H1 (cell line): ENCODE data around the gene MIPEP. TPM values are rescaled to one million over a fixed set of nuclear protein-coding genes. Genes with fewer than 3 reads are reported as not detected.

Source experiments
- CTCF ChIA-PET: fragments of 300-600 bp; sonication (Branson Sonifier 250); formaldehyde crosslinking; loops from one replicate; lab custom pipeline; 2021; ENCODE audit not compliant: partially characterized antibody; lab: Charles Lee
- POLR2A ChIA-PET: fragments of 300-600 bp; sonication (Branson Sonifier 250); formaldehyde crosslinking; loops from one replicate; lab custom pipeline; 2021; ENCODE audit warnings: inconsistent platforms; ENCODE audit not compliant: partially characterized antibody; lab: Charles Lee
- DNase-seq, 2 experiments: peaks; one replicate each; pipeline versions ENCODE4 v3.0.0 to v3.0.0-alpha.2; 2010 to 2022; ENCODE audit warnings: low spot score in 2 of 2, low read depth in 1 of 2, mixed read lengths in 1 of 2
- FAIRE-seq: peaks from 2 replicates; lab custom pipeline; 2011; peaks lifted over from hg19 to GRCh38; lab: Jason Lieb, UNC
- H2AFZ ChIP-seq: 2 replicates; pipeline ENCODE4 v1.8.1; 2012; ENCODE audit warnings: low read length, inconsistent platforms
- H2AK5ac ChIP-seq: 2 replicates; pipeline ENCODE4 v1.6.1; 2013; ENCODE audit warnings: low read depth, low read length
- H2BK120ac ChIP-seq: replicated peaks from 2 replicates; pipeline ENCODE3; 2013; ENCODE audit warnings: low read depth, low read length, inconsistent platforms
- H2BK12ac ChIP-seq: 2 replicates; pipeline ENCODE4 v1.6.1; 2013; ENCODE audit warnings: low read depth, low read length
- H2BK15ac ChIP-seq: 2 replicates; pipeline ENCODE4 v1.6.1; 2013; ENCODE audit warnings: low read length
- H2BK20ac ChIP-seq: 2 replicates; pipeline ENCODE4 v1.6.1; 2013; ENCODE audit warnings: low read length
- H2BK5ac ChIP-seq: 2 replicates; pipeline ENCODE4 v1.6.1; 2013; ENCODE audit warnings: low read depth, low read length
- H3K14ac ChIP-seq: 2 replicates; pipeline ENCODE4 v1.6.1; 2013; ENCODE audit warnings: inconsistent platforms; ENCODE audit not compliant: insufficient read length
- H3K18ac ChIP-seq: 2 replicates; pipeline ENCODE4 v1.6.1; 2013; ENCODE audit warnings: low read length; ENCODE audit errors: extremely low read depth
- H3K23ac ChIP-seq: 2 replicates; pipeline ENCODE4 v1.6.1; 2013; ENCODE audit warnings: inconsistent platforms; ENCODE audit not compliant: insufficient read length
- H3K23me2 ChIP-seq: 2 replicates; pipeline ENCODE4 v1.6.1; 2013; ENCODE audit warnings: low read depth, low read length
- H3K27ac ChIP-seq: 2 replicates; pipeline ENCODE4 v1.6.1; 2011; ENCODE audit warnings: low read depth, low read length, inconsistent platforms
- H3K27me3 ChIP-seq, 4 experiments: replicated peaks in 1 of 4; 1 replicate in 1 of 4; 2 replicates in 3 of 4; pipeline versions ENCODE4 v1.6.1 to v1.8.1; 2011 to 2013; ENCODE audit warnings: low read length in 3 of 4, mild to moderate bottlenecking in 3 of 4, inconsistent platforms in 2 of 4, mixed read lengths in 2 of 4, moderate library complexity in 1 of 4; ENCODE audit not compliant: control insufficient read depth in 3 of 4, insufficient read depth in 3 of 4; ENCODE audit errors: extremely low read depth in 1 of 4
- H3K36me3 ChIP-seq, 4 experiments: 2 replicates each; pipeline versions ENCODE4 v1.6.1 to v1.8.1; 2011 to 2013; ENCODE audit warnings: mild to moderate bottlenecking in 4 of 4, low read length in 3 of 4, moderate library complexity in 2 of 4, control low read depth in 1 of 4, inconsistent platforms in 1 of 4; ENCODE audit not compliant: insufficient read depth in 4 of 4, control insufficient read depth in 2 of 4
- H3K4ac ChIP-seq: replicated peaks from 2 replicates; pipeline ENCODE3; 2013; ENCODE audit warnings: low read length, low read depth, mixed read lengths, inconsistent platforms; ENCODE audit not compliant: insufficient read length
- H3K4me1 ChIP-seq, 4 experiments: replicated peaks in 1 of 4; 1 replicate in 1 of 4; 2 replicates in 3 of 4; pipeline versions ENCODE4 v1.6.1 to v1.8.1; 2011 to 2013; ENCODE audit warnings: low read length in 3 of 4, inconsistent platforms in 2 of 4, mixed read lengths in 1 of 4; ENCODE audit not compliant: insufficient read depth in 4 of 4, control insufficient read depth in 3 of 4
- H3K4me2 ChIP-seq, 2 experiments: 2 replicates each; pipeline versions ENCODE4 v1.6.1 to v1.8.1; 2011 to 2013; ENCODE audit warnings: low read depth in 2 of 2, low read length in 2 of 2, control low read depth in 1 of 2, inconsistent platforms in 1 of 2, mild to moderate bottlenecking in 1 of 2; ENCODE audit not compliant: insufficient read depth in 1 of 2
- H3K4me3 ChIP-seq, 4 experiments: fragments of 200-600, 300-600 bp in 1 of 4; sonication (generic), shearing (Covaris generic), sonication (Bioruptor Twin) in 1 of 4; 2 replicates each; pipeline versions ENCODE4 v1.5.1 to v1.8.1; 2011 to 2016; ENCODE audit warnings: low read length in 4 of 4, low read depth in 3 of 4, control low read depth in 2 of 4, inconsistent platforms in 2 of 4, mild to moderate bottlenecking in 2 of 4, mixed read lengths in 1 of 4, moderate library complexity in 1 of 4; ENCODE audit not compliant: insufficient read depth in 2 of 4; ENCODE audit errors: extremely low read depth in 1 of 4
- H3K56ac ChIP-seq: replicated peaks from 2 replicates; pipeline ENCODE3; 2013; ENCODE audit warnings: low read depth, mild to moderate bottlenecking, mixed read lengths, low read length, inconsistent platforms; ENCODE audit not compliant: insufficient read length
- H3K79me1 ChIP-seq: 2 replicates; pipeline ENCODE4 v1.6.1; 2013; ENCODE audit warnings: low read depth, low read length, control low read depth
- H3K79me2 ChIP-seq, 2 experiments: 2 replicates each; pipeline versions ENCODE4 v1.6.1 to v1.8.1; 2012 to 2013; ENCODE audit warnings: low read length in 2 of 2, mild to moderate bottlenecking in 2 of 2, inconsistent platforms in 1 of 2; ENCODE audit not compliant: insufficient read depth in 2 of 2, control insufficient read depth in 1 of 2
- H3K9ac ChIP-seq, 4 experiments: replicated peaks in 1 of 4; 1 replicate in 1 of 4; 2 replicates in 3 of 4; pipeline versions ENCODE4 v1.6.1 to v1.8.1; 2011 to 2013; ENCODE audit warnings: low read depth in 3 of 4, low read length in 3 of 4, control low read depth in 2 of 4, mild to moderate bottlenecking in 2 of 4, moderate library complexity in 2 of 4, inconsistent platforms in 1 of 4; ENCODE audit errors: extremely low read depth in 1 of 4
- H3K9me3 ChIP-seq, 2 experiments: 2 replicates each; pipeline versions ENCODE4 v1.6.1 to v1.8.1; 2012 to 2013; ENCODE audit warnings: mild to moderate bottlenecking in 2 of 2, moderate library complexity in 2 of 2, control low read depth in 1 of 2, inconsistent platforms in 1 of 2, low read depth in 1 of 2, low read length in 1 of 2, mixed read lengths in 1 of 2; ENCODE audit not compliant: insufficient read depth in 2 of 2
- H4K20me1 ChIP-seq, 2 experiments: replicated peaks in 1 of 2; 2 replicates each; pipeline versions ENCODE3 to v1.8.1; 2011 to 2013; ENCODE audit warnings: inconsistent platforms in 2 of 2, low read length in 2 of 2, mild to moderate bottlenecking in 1 of 2; ENCODE audit not compliant: insufficient read depth in 2 of 2, control insufficient read depth in 1 of 2
- H4K5ac ChIP-seq: 2 replicates; pipeline ENCODE4 v1.6.1; 2013; ENCODE audit warnings: low read length, low read depth, mixed read lengths, inconsistent platforms; ENCODE audit not compliant: insufficient read length
- H4K8ac ChIP-seq: 2 replicates; pipeline ENCODE4 v1.8.0; 2013; ENCODE audit warnings: mild to moderate bottlenecking, moderate library complexity, low read length, inconsistent platforms; ENCODE audit not compliant: insufficient read depth; ENCODE audit errors: extremely low read depth
- H4K91ac ChIP-seq: replicated peaks from 2 replicates; pipeline ENCODE3; 2013; ENCODE audit warnings: low read length, mixed read lengths, inconsistent platforms; ENCODE audit not compliant: insufficient read length
- CTBP2 ChIP-seq: IDR thresholded peaks from 2 replicates; pipeline ENCODE4 v1.7.0; 2011; ENCODE audit warnings: borderline replicate concordance, mild to moderate bottlenecking, moderate library complexity, mixed read lengths, low read length; ENCODE audit not compliant: insufficient read depth, insufficient read length
- WGBS, 2 experiments: shearing (Covaris generic) in 1 of 2; methylation state at CpG; one replicate each; pipeline versions ENCODE4 v1.1.6 to v1.1.7; 2013 to 2015; ENCODE audit warnings: low lambda C conversion rate in 2 of 2, mixed read lengths in 2 of 2, inconsistent platforms in 1 of 2, low coverage in 1 of 2, missing lambda C conversion rate in 1 of 2; ENCODE audit not compliant: insufficient replicate concordance in 2 of 2, insufficient coverage in 1 of 2, insufficient read length in 1 of 2; ENCODE audit errors: extremely low coverage in 1 of 2, missing lambda C conversion rate in 1 of 2; 5-methylcytosine and 5-hydroxymethylcytosine counted together
- polyA plus RNA-seq, 7 experiments: library from polyadenylated mRNA; depleted of rRNA in 3 of 7; stranded (reverse) in 5 of 7; unstranded in 2 of 7; fragments of >200 nt in 5 of 7; fragments of 200-250 nt in 2 of 7; gene quantifications; 1 replicate in 5 of 7; 2 replicates in 1 of 7; 4 replicates in 1 of 7; pipeline versions ENCODE4 v1.2.1 to v1.2.3, GENCODE V29; 2011 to 2013; ENCODE audit warnings: missing spikeins in 2 of 7, mixed read lengths in 2 of 7
- total RNA-seq: library from RNA; stranded (reverse); fragmentation: NEBNext Ultra II Directional; extraction: Animal tissue kit (Norgen Biotek cat#: 25700); gene quantifications from 2 replicates; pipeline ENCODE4 v1.2.1, GENCODE V29; 2021

MIPEP gene
- total and polyA plus RNA-seq, 2 of the 8 experiments (the other 6 are each of a cell fraction or from before 2014, with no cell fraction given) = 24.0 to 24.2 TPM

- H4K5ac ChIP-seq = no peak overlapping the region
- H4K91ac ChIP-seq = no peak overlapping the region
- H3K27me3 ChIP-seq = no peaks in the 10 kb centered on the region
- no peak overlapping the region for H4K8ac ChIP-seq
- H3K4me1 ChIP-seq = no peaks in the 10 kb centered on the region; a peak in 2 of 7 replicates
- no peaks in the 10 kb centered on the region for H3K79me1 ChIP-seq
- H2BK12ac ChIP-seq = no peak overlapping the region
- no peaks in the 10 kb centered on the region for H3K36me3 ChIP-seq
- FAIRE-seq (no peak), DNase-seq (no peak)
- H3K4ac ChIP-seq = no peak overlapping the region
- no peak overlapping the region for H3K56ac ChIP-seq
- H3K27ac ChIP-seq = no peak overlapping the region
- 91% methylated on average over 6 of the region's 6 CpGs; no CpG with 5 or more reads in 1 of the 2 experiments for WGBS, 2 experiments
- no peak overlapping the region for H3K4me3 ChIP-seq
- no peaks in the 10 kb centered on the region for H3K9me3 ChIP-seq
- ChIA-PET CTCF (interaction anchor here (1.4 to 3.1 kb wide), 2 partner anchors 24 kb away, joined by 7 to 10 read pairs; no protein-coding TSS in a partner anchor), POLR2A (no interaction called here)
- no peak overlapping the region for H3K23ac ChIP-seq
- H3K18ac ChIP-seq = no peak overlapping the region
- H3K4me2 ChIP-seq = no peak overlapping the region
- H3K14ac ChIP-seq = no peak overlapping the region
- no peak overlapping the region for H2BK15ac ChIP-seq
- no peak overlapping the region for H2AFZ ChIP-seq
- H3K9ac ChIP-seq = no peak overlapping the region
- no peak overlapping the region for H2AK5ac ChIP-seq
- TF ChIP-seq CTBP2 = no peak
- no peaks in the 10 kb centered on the region for H4K20me1 ChIP-seq
- H2BK120ac ChIP-seq = no peak overlapping the region
- H2BK5ac ChIP-seq = no peak overlapping the region
- no peaks in the 10 kb centered on the region for H3K79me2 ChIP-seq
- H2BK20ac ChIP-seq = no peak overlapping the region
- H3K23me2 ChIP-seq = no peaks in the 10 kb centered on the region
Observed at GRCh38 chr13:23765531-23765930, 123.7 kb downstream of the MIPEP start.
